Measurements from ENCODE around the gene IL17REL. TPM values are rescaled to one million over a fixed set of nuclear protein-coding genes. Genes with fewer than 3 reads are reported as not detected.

IL17REL gene
- total RNA-seq, 1 donor from 2014 or later = not detected

- H3K9ac ChIP-seq (ENCODE audit: low read length) = peak overlapping the region; percentile 87
- peaks cover 53% of the 10 kb centered on the region for H4K20me1 ChIP-seq (ENCODE audit: insufficient read depth, low read length)
Observed at GRCh38 chr22:49962751-49963646, 49.6 kb downstream of the IL17REL start.

GRCh38 chr22:49962012-49962750 is 50.4 kb downstream of the IL17REL start:
- Histone ChIP-seq H4K20me1 (ENCODE audit: insufficient read depth, low read length) (peaks cover 46% of the 10 kb centered on the region), H3K79me2 (ENCODE audit: insufficient read depth, low read length) (peaks cover 38% of the 10 kb centered on the region), H3K4me2 (ENCODE audit: low read length) (peak overlapping the region; percentile 85), H3K4me1 (ENCODE audit: insufficient read depth, low read length) (peaks cover 31% of the 10 kb centered on the region), H3K27ac (ENCODE audit: low read depth, low read length) (peak overlapping the region; percentile 84), H3K9ac (ENCODE audit: low read length) (peak overlapping the region; percentile 87), H3K36me3 (ENCODE audit: insufficient read depth, low read length) (peaks cover 2% of the 10 kb centered on the region), H3K4me3 (ENCODE audit: insufficient read depth, low read depth, low read length) (peak overlapping the region; percentile 75), H3K9me3 (ENCODE audit: insufficient read depth, low read depth, low read length) (no peaks in the 10 kb centered on the region), H3K27me3 (ENCODE audit: insufficient read depth, low read length) (no peaks in the 10 kb centered on the region), H2AFZ (ENCODE audit: low read depth, low read length) (peak overlapping the region; percentile 36)
- peaks cover 3% of the 10 kb centered on the region for H3K4me1 Mint-ChIP-seq (ENCODE audit: low read depth, unreplicated experiment)
- H3K27me3 Mint-ChIP-seq (ENCODE audit: low read depth, unreplicated experiment) = peaks cover 4% of the 10 kb centered on the region
- DNase-seq (ENCODE audit: low read depth) = peak; percentile 82
- peak overlapping the region; percentile 85 for H3K4me3 Mint-ChIP-seq (ENCODE audit: unreplicated experiment)
- no peak for FAIRE-seq
- no peaks in the 10 kb centered on the region for H3K9me3 Mint-ChIP-seq (ENCODE audit: unreplicated experiment)
- TF ChIP-seq EZH2 (IDR thresholded peaks at IDR 0.05; ENCODE audit: insufficient read depth, low read length) (no peak), CTCF (IDR thresholded peaks at IDR 0.05; ENCODE audit: insufficient read depth, low read depth, low read length) (no peak)
- no peak overlapping the region for H3K27ac Mint-ChIP-seq (ENCODE audit: unreplicated experiment)
- peaks cover 4% of the 10 kb centered on the region for H3K36me3 Mint-ChIP-seq (ENCODE audit: low read depth, unreplicated experiment)

More at GRCh38 chr22:49962751-49963646, 49.6 kb downstream of the IL17REL start:
- no peak for TF ChIP-seq EZH2 (IDR thresholded peaks at IDR 0.05; ENCODE audit: insufficient read depth, low read length)
- no peak for TF ChIP-seq CTCF (IDR thresholded peaks at IDR 0.05; ENCODE audit: insufficient read depth, low read depth, low read length)
- peaks cover 38% of the 10 kb centered on the region for H3K79me2 ChIP-seq (ENCODE audit: insufficient read depth, low read length)
- H3K4me1 Mint-ChIP-seq (ENCODE audit: low read depth, unreplicated experiment) = peaks cover 3% of the 10 kb centered on the region
- peaks cover 2% of the 10 kb centered on the region for H3K36me3 ChIP-seq (ENCODE audit: insufficient read depth, low read length)
- H3K9me3 ChIP-seq (ENCODE audit: insufficient read depth, low read depth, low read length) = no peaks in the 10 kb centered on the region
- H3K4me1 ChIP-seq (ENCODE audit: insufficient read depth, low read length) = peaks cover 31% of the 10 kb centered on the region
- H3K27me3 Mint-ChIP-seq (ENCODE audit: low read depth, unreplicated experiment) = peaks cover 2% of the 10 kb centered on the region
- H3K27ac Mint-ChIP-seq (ENCODE audit: unreplicated experiment) = no peak overlapping the region
- H2AFZ ChIP-seq (ENCODE audit: low read depth, low read length) = peak overlapping the region; percentile 36
- DNase-seq (ENCODE audit: low read depth) (no peak), FAIRE-seq (no peak)
- no peaks in the 10 kb centered on the region for H3K9me3 Mint-ChIP-seq (ENCODE audit: unreplicated experiment)
- H3K4me2 ChIP-seq (ENCODE audit: low read length) = peak overlapping the region; percentile 85
- H3K4me3 Mint-ChIP-seq (ENCODE audit: unreplicated experiment) = peak overlapping the region; percentile 54
- H3K27me3 ChIP-seq (ENCODE audit: insufficient read depth, low read length) = no peaks in the 10 kb centered on the region
- peak overlapping the region; percentile 84 for H3K27ac ChIP-seq (ENCODE audit: low read depth, low read length)
- peaks cover 4% of the 10 kb centered on the region for H3K36me3 Mint-ChIP-seq (ENCODE audit: low read depth, unreplicated experiment)
- peak overlapping the region; percentile 43 for H3K4me3 ChIP-seq (ENCODE audit: insufficient read depth, low read depth, low read length)
